NCI-H82 (cell line): ENCODE results near the gene CGB8.
"Not testable (repeated sequence)": the region's sequence is repeated elsewhere in the genome, so short reads cannot be mapped to it uniquely, and the experiment has no call there.

Experiments
- DNase-seq: peaks from one replicate; lab custom pipeline; 2025; lab: John Stamatoyannopoulos, UW

The CGB8 gene

GRCh38 chr19:49049011-49049410 is at the start of gene CGB8:
CGB8 (minus strand) TSS chr19:49049111; CDS start chr19:49048739, 372 bp downstream.
- not testable (repeated sequence) for DNase-seq

- DNase-seq = peak; percentile 85
Measured at GRCh38 chr19:49097453-49098288, 48.8 kb upstream of the CGB8 start.

- no peak for DNase-seq
Measured at GRCh38 chr19:49094505-49095482, 45.9 kb upstream of the CGB8 start.

GRCh38 chr19:49092686-49093085 is 43.8 kb upstream of the CGB8 start:
- no peak for DNase-seq

- no peak for DNase-seq
Measured at GRCh38 chr19:49091391-49092038, 42.6 kb upstream of the CGB8 start.

- DNase-seq = no peak
Measured at GRCh38 chr19:49086296-49086695, 37.4 kb upstream of the CGB8 start.

GRCh38 chr19:49085868-49086232 is 36.9 kb upstream of the CGB8 start:
- no peak for DNase-seq

- DNase-seq = peak; percentile 100
Measured at GRCh38 chr19:49085020-49085867, 36.3 kb upstream of the CGB8 start, which contains the start of gene SNRNP70. SNRNP70 (plus strand) TSS chr19:49085451; CDS start chr19:49086415, 964 bp downstream.

- peak; percentile 44 for DNase-seq
Measured at GRCh38 chr19:49084206-49085019, 35.5 kb upstream of the CGB8 start.

- DNase-seq = no peak
Measured at GRCh38 chr19:49081273-49081672, 32.4 kb upstream of the CGB8 start.

GRCh38 chr19:49080392-49080791 is 31.5 kb upstream of the CGB8 start:
- DNase-seq = no peak

GRCh38 chr19:49074869-49075268 is 26.0 kb upstream of the CGB8 start:
- DNase-seq = peak; percentile 63

- DNase-seq = peak; percentile 83
Measured at GRCh38 chr19:49073514-49074378, 24.8 kb upstream of the CGB8 start.

GRCh38 chr19:49071860-49072547 is 23.1 kb upstream of the CGB8 start:
- DNase-seq = peak; percentile 84

GRCh38 chr19:49070416-49070815 is 21.5 kb upstream of the CGB8 start:
- no peak for DNase-seq

- DNase-seq = no peak
Measured at GRCh38 chr19:49069026-49069425, 20.1 kb upstream of the CGB8 start.

- DNase-seq = peak; percentile 24
Measured at GRCh38 chr19:49067554-49067953, 18.6 kb upstream of the CGB8 start.

GRCh38 chr19:49065905-49066512 is 17.1 kb upstream of the CGB8 start:
- peak; percentile 21 for DNase-seq
